NB4 (cell line): Measurements from ENCODE around the gene COL6A5.

Experiments used
- CTCF ChIP-seq: IDR thresholded peaks from one replicate; pipeline ENCODE4 v1.5.1; 2012; ENCODE audit warnings: low read depth, low read length
- MYC ChIP-seq: IDR thresholded peaks from 2 replicates; pipeline ENCODE4 v1.6.1; 2011; ENCODE audit warnings: low read depth, low read length
- POLR2A ChIP-seq: IDR thresholded peaks from 2 replicates; pipeline ENCODE4 v1.6.1; 2011; ENCODE audit warnings: mild to moderate bottlenecking; ENCODE audit not compliant: insufficient read length; ENCODE audit errors: extremely low read depth

- TF ChIP-seq POLR2A (no peak), CTCF (no peak), MYC (no peak)
Measured at GRCh38 chr3:130468311-130468710, 122.8 kb downstream of the COL6A5 start.
